ENCODE measurements around the gene MRPL12.
A peak's percentile ranks its signal among the peaks of the same experiment; 100 is the strongest.

Gene MRPL12

GRCh38 chr17:81727324-81728031 is 24.3 kb downstream of the MRPL12 start:
- Histone ChIP-seq H3K4me1 (no peaks in the 10 kb centered on the region), H3K9me3 (no peaks in the 10 kb centered on the region), H3K27me3 (no peaks in the 10 kb centered on the region; the same call in 1 of the 2 replicates), H3K4me3 (ENCODE audit: low read depth, low read length) (no peak overlapping the region), H3K36me3 (no peaks in the 10 kb centered on the region)
- DNase-seq = no peak
- TF ChIP-seq CTCF (IDR thresholded peaks at IDR 0.05; ENCODE audit: low read depth, low read length) = no peak

- H3K9me3 ChIP-seq = no peaks in the 10 kb centered on the region
- TF ChIP-seq CTCF (IDR thresholded peaks at IDR 0.05; ENCODE audit: low read depth, low read length) = peak; percentile 93
- DNase-seq = peak; percentile 86
- no peaks in the 10 kb centered on the region for H3K4me1 ChIP-seq
- H3K36me3 ChIP-seq = no peaks in the 10 kb centered on the region
- no peak overlapping the region for H3K4me3 ChIP-seq (ENCODE audit: low read depth, low read length)
- H3K27me3 ChIP-seq = peaks cover 9% of the 10 kb centered on the region
Measured at GRCh38 chr17:81733507-81734404, 30.6 kb downstream of the MRPL12 start.

GRCh38 chr17:81734405-81735263 is 31.5 kb downstream of the MRPL12 start:
- H3K36me3 ChIP-seq = no peaks in the 10 kb centered on the region
- no peaks in the 10 kb centered on the region for H3K9me3 ChIP-seq
- H3K4me3 ChIP-seq (ENCODE audit: low read depth, low read length) = no peak overlapping the region
- H3K4me1 ChIP-seq = no peaks in the 10 kb centered on the region
- peaks cover 9% of the 10 kb centered on the region for H3K27me3 ChIP-seq
- no peak for TF ChIP-seq CTCF (IDR thresholded peaks at IDR 0.05; ENCODE audit: low read depth, low read length)
- no peak for DNase-seq

GRCh38 chr17:81735264-81736102 is 32.3 kb downstream of the MRPL12 start:
- Histone ChIP-seq H3K4me1 (no peaks in the 10 kb centered on the region), H3K9me3 (no peaks in the 10 kb centered on the region), H3K27me3 (peaks cover 9% of the 10 kb centered on the region), H3K36me3 (no peaks in the 10 kb centered on the region), H3K4me3 (ENCODE audit: low read depth, low read length) (no peak overlapping the region; the same call in 1 of the 2 replicates)
- no peak for DNase-seq
- TF ChIP-seq CTCF (IDR thresholded peaks at IDR 0.05; ENCODE audit: low read depth, low read length) = no peak

- no peak overlapping the region for H3K4me3 ChIP-seq (ENCODE audit: low read depth, low read length)
- peaks cover 5% of the 10 kb centered on the region for H3K27me3 ChIP-seq
- DNase-seq = no peak
- no peaks in the 10 kb centered on the region for H3K4me1 ChIP-seq
- no peak for TF ChIP-seq CTCF (IDR thresholded peaks at IDR 0.05; ENCODE audit: low read depth, low read length)
- no peaks in the 10 kb centered on the region for H3K36me3 ChIP-seq
- H3K9me3 ChIP-seq = no peaks in the 10 kb centered on the region
Measured at GRCh38 chr17:81737947-81738800, 35.0 kb downstream of the MRPL12 start.
